HepG2 (cell line): ENCODE data around the gene NKAIN4. TPM values are rescaled to one million over a fixed set of nuclear protein-coding genes. Genes with fewer than 3 reads are reported as not detected.

ENCODE experiments used
- CBX5 ChIP-seq: sonication (generic); formaldehyde crosslinking; IDR thresholded peaks from 2 replicates; pipeline ENCODE4 v1.4.0; 2020; ENCODE audit warnings: missing genetic modification reagents, borderline replicate concordance
- DPF2 ChIP-seq: sonication (generic); formaldehyde crosslinking; IDR thresholded peaks from 2 replicates; pipeline ENCODE4 v1.4.0; 2020; ENCODE audit warnings: mild to moderate bottlenecking, low read depth, missing genetic modification reagents, borderline replicate concordance
- NFE2 ChIP-seq: sonication (generic); formaldehyde crosslinking; IDR thresholded peaks from 2 replicates; pipeline ENCODE4 v1.4.0; 2020; ENCODE audit warnings: missing genetic modification reagents
- NFIB ChIP-seq: sonication (generic); formaldehyde crosslinking; IDR thresholded peaks from 2 replicates; pipeline ENCODE4 v1.9.0; 2021; ENCODE audit warnings: missing genetic modification reagents, mild to moderate bottlenecking, borderline replicate concordance
- PAWR ChIP-seq: sonication (generic); formaldehyde crosslinking; IDR thresholded peaks from 2 replicates; pipeline ENCODE4 v1.4.0; 2020; ENCODE audit warnings: missing genetic modification reagents, mild to moderate bottlenecking, borderline replicate concordance
- RNF219 ChIP-seq: sonication (generic); formaldehyde crosslinking; IDR thresholded peaks from 2 replicates; pipeline ENCODE4 v1.5.0; 2020; ENCODE audit warnings: mild to moderate bottlenecking, missing genetic modification reagents
- TCF7 ChIP-seq: sonication (generic); IDR thresholded peaks from 2 replicates; pipeline ENCODE4 v1.6.1; 2016; ENCODE audit warnings: antibody characterized with exemption, low read depth
- ZBTB4 ChIP-seq: sonication (generic); formaldehyde crosslinking; IDR thresholded peaks from 2 replicates; pipeline ENCODE4 v1.4.0; 2020; ENCODE audit warnings: missing genetic modification reagents, mild to moderate bottlenecking, borderline replicate concordance
- ZNF260 ChIP-seq: sonication (generic); formaldehyde crosslinking; IDR thresholded peaks from 2 replicates; pipeline ENCODE4 v1.4.0; 2020; ENCODE audit warnings: missing genetic modification reagents, low read depth, mild to moderate bottlenecking, borderline replicate concordance
- ZNF577 ChIP-seq: sonication (generic); formaldehyde crosslinking; IDR thresholded peaks from 2 replicates; pipeline ENCODE4 v1.4.0; 2020; ENCODE audit warnings: mild to moderate bottlenecking, low read depth, missing genetic modification reagents, borderline replicate concordance
- ZNF598 ChIP-seq: sonication (generic); formaldehyde crosslinking; IDR thresholded peaks from 2 replicates; pipeline ENCODE4 v1.5.1; 2020; ENCODE audit warnings: mild to moderate bottlenecking, missing genetic modification reagents, borderline replicate concordance
- ZNF609 ChIP-seq: sonication (generic); formaldehyde crosslinking; IDR thresholded peaks from 2 replicates; pipeline ENCODE4 v1.4.0; 2020; ENCODE audit warnings: mild to moderate bottlenecking, missing genetic modification reagents, borderline replicate concordance
- ZNF800 ChIP-seq: sonication (generic); formaldehyde crosslinking; IDR thresholded peaks from 2 replicates; pipeline ENCODE4 v1.4.0; 2020; ENCODE audit warnings: missing genetic modification reagents
- polyA plus RNA-seq, 8 experiments: library from polyadenylated mRNA; depleted of rRNA in 3 of 8; stranded (reverse) in 7 of 8; unstranded in 1 of 8; fragments of >200 nt; fragmentation: Illumina TruSeq in 4 of 8; extraction: Trizol in 4 of 8; gene quantifications; 2 replicates each; pipeline versions ENCODE4 v1.2.1 to v1.2.3, GENCODE V29; 2011 to 2016; ENCODE audit warnings: low read depth in 4 of 8, missing spikeins in 1 of 8, mixed read lengths in 1 of 8; ENCODE audit not compliant: insufficient read depth in 1 of 8
- total RNA-seq, 5 experiments: library from RNA; depleted of rRNA; stranded (reverse); fragments of >200 nt; fragmentation: Illumina TruSeq; extraction: Trizol; gene quantifications; 2 replicates each; pipeline ENCODE4 v1.2.3, GENCODE V29; 2016; ENCODE audit warnings: low read depth in 1 of 5
- TF ChIP-seq, protein P1 (sequence below): sonication (generic); formaldehyde crosslinking; IDR thresholded peaks from 2 replicates; pipeline ENCODE4 v1.8.0; 2022; ENCODE audit warnings: mild to moderate bottlenecking, missing genetic modification reagents, moderate library complexity

Gene NKAIN4
- total and polyA plus RNA-seq, 2 of the 13 experiments (the other 11 are each of a cell fraction or from before 2014, with no cell fraction given) = not detected

DNA sequence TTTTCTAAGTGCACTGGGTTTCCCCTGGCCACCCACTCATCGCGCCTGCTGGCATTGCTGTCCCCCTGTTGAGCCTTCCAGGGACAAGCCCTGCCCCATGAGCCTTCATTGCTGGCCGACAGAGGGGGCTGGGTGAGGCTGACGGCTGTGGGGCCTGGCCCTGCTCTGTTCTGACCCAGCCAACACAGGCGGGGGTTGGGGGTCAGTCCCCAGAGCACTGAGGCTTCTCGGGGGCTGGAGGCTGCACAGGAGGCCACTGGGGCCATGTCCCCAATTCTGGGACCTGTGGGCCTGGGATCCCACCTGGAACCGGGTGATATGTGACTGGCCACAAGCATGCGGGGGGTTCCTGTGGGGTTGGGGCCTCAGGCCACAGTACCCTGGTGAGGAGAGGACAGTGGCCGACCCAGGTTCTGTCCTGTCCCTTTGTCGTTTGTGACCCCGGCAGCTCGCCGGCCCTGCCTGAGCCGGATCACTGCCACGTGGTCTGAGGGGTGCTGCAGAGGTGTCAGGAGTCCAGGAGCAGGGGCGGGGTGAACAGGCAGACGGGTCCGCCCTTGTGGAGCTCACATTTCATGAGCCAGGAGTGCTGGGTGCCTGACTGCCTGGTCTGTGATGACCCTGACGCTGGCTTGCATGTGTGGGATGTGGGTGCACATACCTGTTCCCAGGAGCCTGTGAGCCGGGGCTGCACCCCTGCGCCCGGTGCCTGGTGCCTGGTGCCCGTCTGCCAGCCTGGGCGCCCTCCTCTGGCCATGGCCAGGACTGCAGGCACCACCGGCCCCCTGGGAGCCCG, 36.6 kb upstream of the NKAIN4 start (continued):
- no peak for TF ChIP-seq DPF2
- no peak for TF ChIP-seq NFE2 (CRISPR knock-in tag)
- no peak for TF ChIP-seq CBX5
- TF ChIP-seq NFIB (CRISPR knock-in tag) = no peak
- 0 out of 2 replicates have a peak, but pooled peaks have one; percentile 43 for TF ChIP-seq ZNF800
- TF ChIP-seq ZNF609 (CRISPR knock-in tag) = no peak; the same call in 1 of the 2 replicates
- TF ChIP-seq, protein P1, sequence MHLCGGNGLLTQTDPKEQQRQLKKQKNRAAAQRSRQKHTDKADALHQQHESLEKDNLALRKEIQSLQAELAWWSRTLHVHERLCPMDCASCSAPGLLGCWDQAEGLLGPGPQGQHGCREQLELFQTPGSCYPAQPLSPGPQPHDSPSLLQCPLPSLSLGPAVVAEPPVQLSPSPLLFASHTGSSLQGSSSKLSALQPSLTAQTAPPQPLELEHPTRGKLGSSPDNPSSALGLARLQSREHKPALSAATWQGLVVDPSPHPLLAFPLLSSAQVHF (CRISPR knock-in tag) = no peak; the same call in 1 of the 2 replicates
- no peak for TF ChIP-seq ZNF577 (CRISPR knock-in tag)
- TF ChIP-seq ZBTB4 (CRISPR knock-in tag) = peak; percentile 86; the same call in 1 of the 2 replicates
- TF ChIP-seq TCF7 = no peak
- TF ChIP-seq ZNF598 (CRISPR knock-in tag) = no peak
- TF ChIP-seq ZNF260 = peak; percentile 43; the same call in 1 of the 2 replicates
- TF ChIP-seq RNF219 (CRISPR knock-in tag) = no peak
- no peak for TF ChIP-seq PAWR (CRISPR knock-in tag)
